Gastrocnemius medialis (tissue), 4 donors: ENCODE results near the gene CALHM6. TPM values are rescaled to one million over a fixed set of nuclear protein-coding genes. Genes with fewer than 3 reads are reported as not detected.

Source experiments
- ATAC-seq, 2 donors: fragments of 150-250 bp; one replicate each; pipeline ENCODE4 v1.9.1; 2016
- DNase-seq, 2 donors: peaks; one replicate each; pipeline ENCODE4 v3.0.0-alpha.2; 2019
- H3K27ac ChIP-seq, 4 donors: fragments of 200-600 bp; sonication (generic); 1 replicate in 1 of 4; 2 replicates in 3 of 4; pipeline ENCODE4 v1.5.1; 2016 to 2018; ENCODE audit warnings: mild to moderate bottlenecking in 2 of 4, moderate library complexity in 1 of 4
- H3K27me3 ChIP-seq, 3 donors: fragments of 200-600 bp; sonication (generic) in 2 of 3; 1 replicate in 1 of 3; 2 replicates in 2 of 3; pipeline versions ENCODE4 v1.5.1 to v1.6.0; 2016 to 2019; ENCODE audit warnings: mild to moderate bottlenecking in 1 of 3, moderate library complexity in 1 of 3
- H3K36me3 ChIP-seq, 2 donors: fragments of 200-600 bp; sonication (generic) in 1 of 2; one replicate each; pipeline ENCODE4 v1.5.1; 2017 to 2018
- H3K4me1 ChIP-seq, 2 donors: fragments of 200-600 bp; sonication (generic) in 1 of 2; one replicate each; pipeline ENCODE4 v1.5.1; 2016 to 2017; ENCODE audit warnings: mild to moderate bottlenecking in 2 of 2
- H3K4me3 ChIP-seq, 4 donors: fragments of 200-600 bp; sonication (generic) in 3 of 4; 1 replicate in 1 of 4; 2 replicates in 3 of 4; pipeline ENCODE4 v1.5.1; 2016 to 2019; ENCODE audit warnings: mild to moderate bottlenecking in 2 of 4
- H3K9me3 ChIP-seq, 3 donors: fragments of 200-600 bp; sonication (generic) in 2 of 3; 1 replicate in 1 of 3; 2 replicates in 2 of 3; pipeline ENCODE4 v1.5.1; 2016 to 2019
- POLR2A ChIP-seq, 2 donors: fragments of 450-650 bp; IDR thresholded peaks; one replicate each; pipeline ENCODE4 v1.6.1; 2017; ENCODE audit warnings: antibody characterized with exemption in 2 of 2, mild to moderate bottlenecking in 2 of 2, moderate library complexity in 2 of 2
- in situ Hi-C, 4 donors: fragments of 200-750 bp; cut with MboI; loops; one replicate each; pipeline versions ENCODE4 v1.15.0 to v1.8.0; 2017; ENCODE audit warnings: low sequenced_read_pairs in 4 of 4
- intact Hi-C: fragments of 100-400 bp; cut with DNase I; formaldehyde crosslinking; loops from one replicate; pipeline ENCODE4 v1.15.1; 2023; ENCODE audit warnings: low total_unique reads
- total RNA-seq, 4 donors: library from RNA; depleted of rRNA; stranded (reverse); fragments of >200 nt; gene quantifications; one replicate each; pipeline versions ENCODE4 v1.1.0 to v1.2.3, GENCODE V29; 2016
- TF ChIP-seq, protein P1 (sequence below), 5 experiments: fragments of 450-650 bp in 3 of 5; fragments of 200-600 bp in 2 of 5; sonication (generic) in 2 of 5; IDR thresholded peaks in 4 of 5; conservative IDR thresholded peaks in 1 of 5; 1 replicate in 4 of 5; 2 replicates in 1 of 5; pipeline ENCODE4 v1.5.1; 2016 to 2019; ENCODE audit warnings: antibody characterized with exemption in 5 of 5, mild to moderate bottlenecking in 3 of 5, moderate library complexity in 3 of 5

CALHM6 gene
- total RNA-seq: 1 to 10 TPM in 1 of 4 donors, under 1 TPM in 3; 0.63 to 2.3 (median 0.86) TPM

- DNase-seq (no peak), ATAC-seq (no peak)
- intact Hi-C loops: no loop called here
- Histone ChIP-seq H3K9me3 (no peaks in the 10 kb centered on the region), H3K27ac (no peak within 1 kb of the TSS), H3K4me1 (no peaks in the 10 kb centered on the region), H3K36me3 (no peaks in the 10 kb centered on the region), H3K4me3 (peak within 1 kb of the TSS; percentile 50 to 71 (median 56)), H3K27me3 (no peaks in the 10 kb centered on the region)
- in situ Hi-C loops: no loop called here
- no peak for TF ChIP-seq POLR2A (IDR thresholded peaks at IDR 0.05)
- TF ChIP-seq, protein P1, sequence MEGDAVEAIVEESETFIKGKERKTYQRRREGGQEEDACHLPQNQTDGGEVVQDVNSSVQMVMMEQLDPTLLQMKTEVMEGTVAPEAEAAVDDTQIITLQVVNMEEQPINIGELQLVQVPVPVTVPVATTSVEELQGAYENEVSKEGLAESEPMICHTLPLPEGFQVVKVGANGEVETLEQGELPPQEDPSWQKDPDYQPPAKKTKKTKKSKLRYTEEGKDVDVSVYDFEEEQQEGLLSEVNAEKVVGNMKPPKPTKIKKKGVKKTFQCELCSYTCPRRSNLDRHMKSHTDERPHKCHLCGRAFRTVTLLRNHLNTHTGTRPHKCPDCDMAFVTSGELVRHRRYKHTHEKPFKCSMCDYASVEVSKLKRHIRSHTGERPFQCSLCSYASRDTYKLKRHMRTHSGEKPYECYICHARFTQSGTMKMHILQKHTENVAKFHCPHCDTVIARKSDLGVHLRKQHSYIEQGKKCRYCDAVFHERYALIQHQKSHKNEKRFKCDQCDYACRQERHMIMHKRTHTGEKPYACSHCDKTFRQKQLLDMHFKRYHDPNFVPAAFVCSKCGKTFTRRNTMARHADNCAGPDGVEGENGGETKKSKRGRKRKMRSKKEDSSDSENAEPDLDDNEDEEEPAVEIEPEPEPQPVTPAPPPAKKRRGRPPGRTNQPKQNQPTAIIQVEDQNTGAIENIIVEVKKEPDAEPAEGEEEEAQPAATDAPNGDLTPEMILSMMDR (IDR thresholded peaks at IDR 0.05 in 4 of 5, conservative IDR thresholded peaks at IDR 0.05 in 1 of 5): no peak
These were observed at the start of gene CALHM6 for GRCh38 chr6:116461331-116461931. TSS of gene CALHM6 (plus strand) at chr6:116461375. CDS start at chr6:116461930, 555 bp downstream.

DNA sequence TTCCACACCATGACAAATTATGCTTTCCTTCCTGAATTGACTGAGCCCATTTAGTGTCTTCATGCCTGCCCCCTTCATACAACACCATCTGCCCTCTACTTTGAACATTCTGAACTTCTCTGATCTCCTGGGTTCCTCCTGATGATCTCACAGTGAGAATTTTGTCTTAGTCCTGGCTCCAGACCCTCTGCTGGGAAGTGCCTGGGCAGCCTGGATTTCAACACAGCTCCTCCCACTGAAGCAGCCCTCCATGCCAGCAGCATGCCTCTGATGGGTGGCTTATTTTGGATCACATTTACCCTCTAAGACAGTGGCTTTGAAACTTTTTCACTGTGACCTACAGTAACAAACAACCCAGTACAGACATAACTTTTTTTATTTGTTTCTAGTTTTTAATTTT, 48.9 kb upstream of the CALHM6 start:
- intact Hi-C loops (loop anchor here (10.0 kb wide), 1 partner anchor 127 kb away; no protein-coding TSS in a partner anchor), in situ Hi-C loops (no loop called here)
- no peaks in the 10 kb centered on the region for H3K36me3 ChIP-seq
- H3K4me3 ChIP-seq: no peak overlapping the region
- peak overlapping the region; percentile 70 to 85 (median 78) for H3K27ac ChIP-seq
- no peaks in the 10 kb centered on the region for H3K27me3 ChIP-seq
- no peak for TF ChIP-seq POLR2A (IDR thresholded peaks at IDR 0.05)
- DNase-seq (peak in 1 of 2 donors; percentile 54), ATAC-seq (peak in 1 of 2 donors; percentile 28)
- H3K9me3 ChIP-seq: no peaks in the 10 kb centered on the region
- peaks cover 50 to 60% of the 10 kb centered on the region in 2 donors for H3K4me1 ChIP-seq

GRCh38 chr6:116413357-116413756, 47.8 kb upstream of the CALHM6 start:
- intact Hi-C loops: loop anchor here (10.0 kb wide), 1 partner anchor 129 kb away; no protein-coding TSS in a partner anchor
- no peaks in the 10 kb centered on the region for H3K9me3 ChIP-seq

GRCh38 chr6:116417661-116418060, 43.5 kb upstream of the CALHM6 start:
- in situ Hi-C loops: no loop called here
- ATAC-seq (no peak), DNase-seq (no peak)
- TF ChIP-seq POLR2A (IDR thresholded peaks at IDR 0.05): no peak
- TF ChIP-seq, protein P1 (IDR thresholded peaks at IDR 0.05 in 4 of 5, conservative IDR thresholded peaks at IDR 0.05 in 1 of 5): no peak
- Histone ChIP-seq H3K27ac (no peak overlapping the region), H3K27me3 (no peaks in the 10 kb centered on the region), H3K9me3 (no peaks in the 10 kb centered on the region), H3K4me1 (peaks cover 7 to 8% of the 10 kb centered on the region in 2 donors), H3K36me3 (no peaks in the 10 kb centered on the region), H3K4me3 (no peak overlapping the region)
- intact Hi-C loops: loop anchor here (10.0 kb wide), 1 partner anchor 133 kb away; no protein-coding TSS in a partner anchor

More at GRCh38 chr6:116413357-116413756, 47.8 kb upstream of the CALHM6 start:
- peaks cover 40 to 51% of the 10 kb centered on the region in 2 donors for H3K4me1 ChIP-seq
- no peak overlapping the region for H3K27ac ChIP-seq
- in situ Hi-C loops: no loop called here
- H3K27me3 ChIP-seq: no peaks in the 10 kb centered on the region
- H3K36me3 ChIP-seq: no peaks in the 10 kb centered on the region
- H3K4me3 ChIP-seq: no peak overlapping the region
- ATAC-seq (no peak), DNase-seq (no peak)
- TF ChIP-seq, protein P1 (IDR thresholded peaks at IDR 0.05 in 4 of 5, conservative IDR thresholded peaks at IDR 0.05 in 1 of 5): no peak
- no peak for TF ChIP-seq POLR2A (IDR thresholded peaks at IDR 0.05)

GRCh38 chr6:116419069-116419786, 41.9 kb upstream of the CALHM6 start:
- H3K9me3 ChIP-seq: no peaks in the 10 kb centered on the region
- H3K4me1 ChIP-seq: peaks cover 5 to 7% of the 10 kb centered on the region in 2 donors
- in situ Hi-C loops: no loop called here
- DNase-seq (no peak), ATAC-seq (no peak)
- intact Hi-C loops: loop anchor here (10.0 kb wide), 1 partner anchor 134 kb away; no protein-coding TSS in a partner anchor
- H3K36me3 ChIP-seq: no peaks in the 10 kb centered on the region
- TF ChIP-seq, protein P1 (IDR thresholded peaks at IDR 0.05 in 4 of 5, conservative IDR thresholded peaks at IDR 0.05 in 1 of 5): no peak
- no peak for TF ChIP-seq POLR2A (IDR thresholded peaks at IDR 0.05)
- H3K4me3 ChIP-seq: no peak overlapping the region
- no peak overlapping the region for H3K27ac ChIP-seq
- no peaks in the 10 kb centered on the region for H3K27me3 ChIP-seq
